Gastroesophageal sphincter (tissue), 4 donors: ENCODE data around the gene NOTCH4. TPM values are rescaled to one million over a fixed set of nuclear protein-coding genes. Genes with fewer than 3 reads are reported as not detected.
A peak's percentile ranks its signal among the peaks of the same experiment; 100 is the strongest.

ENCODE experiments used
- ATAC-seq: fragments of 150-250 bp; one replicate; pipeline ENCODE4 v1.9.1; 2016; ENCODE audit warnings: mild to moderate bottlenecking, moderate library complexity
- H3K27ac ChIP-seq, 4 donors: fragments of 200-600 bp; sonication (generic) in 3 of 4; 1 replicate in 3 of 4; 2 replicates in 1 of 4; pipeline ENCODE4 v1.5.1; 2016 to 2019
- H3K27me3 ChIP-seq: fragments of 200-600 bp; sonication (generic); one replicate; pipeline ENCODE4 v1.5.1; 2019
- H3K36me3 ChIP-seq, 2 donors: fragments of 200-600 bp; sonication (generic); one replicate each; pipeline ENCODE4 v1.5.1; 2019; ENCODE audit warnings: control low read depth in 1 of 2
- H3K4me1 ChIP-seq, 3 donors: fragments of 200-600 bp; sonication (generic); 1 replicate in 2 of 3; 2 replicates in 1 of 3; pipeline ENCODE4 v1.5.1; 2016 to 2019; ENCODE audit warnings: control low read depth in 2 of 3
- H3K4me3 ChIP-seq, 2 donors: fragments of 200-600 bp; sonication (generic); one replicate each; pipeline ENCODE4 v1.5.1; 2019; ENCODE audit warnings: mild to moderate bottlenecking in 1 of 2, moderate library complexity in 1 of 2
- H3K9me3 ChIP-seq, 3 donors: fragments of 200-600 bp; sonication (generic); one replicate each; pipeline ENCODE4 v1.5.1; 2017 to 2019; ENCODE audit warnings: control low read depth in 2 of 3
- EP300 ChIP-seq: sonication (generic); formaldehyde crosslinking; IDR thresholded peaks from one replicate; pipeline ENCODE4 v1.6.1; 2017; ENCODE audit warnings: antibody characterized with exemption, mild to moderate bottlenecking
- POLR2A ChIP-seq, 2 donors: fragments of 450-650 bp; IDR thresholded peaks; one replicate each; pipeline ENCODE4 v1.6.1; 2017; ENCODE audit warnings: antibody characterized with exemption in 2 of 2, mild to moderate bottlenecking in 2 of 2, moderate library complexity in 1 of 2
- POLR2AphosphoS5 ChIP-seq: sonication (generic); formaldehyde crosslinking; IDR thresholded peaks from one replicate; pipeline ENCODE4 v1.6.1; 2017; ENCODE audit warnings: antibody characterized with exemption
- WGBS, 2 donors: methylation state at CpG; one replicate each; pipeline ENCODE4 v1.1.5; 2018; ENCODE audit warnings: low coverage in 1 of 2; 5-methylcytosine and 5-hydroxymethylcytosine counted together
- total RNA-seq, 4 donors: library from RNA; depleted of rRNA; stranded (reverse); fragments of >200 nt; gene quantifications; one replicate each; pipeline ENCODE4 v1.1.0, GENCODE V29; 2016
- TF ChIP-seq, protein P1 (sequence below), 4 experiments: fragments of 200-600 bp in 2 of 4; fragments of 450-650 bp in 2 of 4; sonication (generic) in 1 of 4; IDR thresholded peaks; one replicate each; pipeline ENCODE4 v1.5.1; 2017 to 2019; ENCODE audit warnings: antibody characterized with exemption in 4 of 4, mild to moderate bottlenecking in 2 of 4, moderate library complexity in 2 of 4

Gene NOTCH4
- total RNA-seq, 4 donors from 2014 or later, result 10.9 to 26.0 (median 13.2) TPM

DNA sequence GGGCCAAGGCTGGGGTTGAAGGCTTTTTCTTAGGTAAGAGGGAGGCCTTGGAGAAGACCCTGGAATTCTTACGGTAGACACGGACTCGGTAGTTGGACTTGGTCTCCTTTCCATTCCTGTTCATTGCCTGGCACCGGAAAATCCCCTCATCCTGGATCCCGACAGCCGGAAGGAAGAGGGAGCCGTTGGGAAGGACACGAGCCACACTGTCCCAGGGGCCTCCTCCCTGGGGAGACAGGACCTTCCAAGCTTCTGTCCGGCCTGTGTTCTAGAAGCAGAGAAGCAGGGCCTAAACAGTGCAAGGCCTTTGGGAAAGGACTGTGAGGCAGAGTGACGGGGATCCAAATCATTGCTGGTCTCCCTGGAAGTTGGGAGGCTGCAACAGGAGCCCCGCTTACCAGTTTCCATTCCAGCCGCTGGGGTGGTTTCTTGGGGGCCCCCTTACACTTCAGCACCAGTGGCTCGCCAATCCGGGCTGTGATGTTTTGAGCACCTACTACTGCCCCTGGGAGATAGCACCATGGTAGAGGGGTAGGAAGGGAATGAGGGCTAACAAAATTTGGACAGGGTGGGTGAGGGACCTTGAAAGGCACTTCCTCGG, 40.3 kb downstream of the NOTCH4 start:
- H3K36me3 ChIP-seq, result peaks cover 0 to 70% of the 10 kb centered on the region in 2 donors
- H3K9me3 ChIP-seq, result no peaks in the 10 kb centered on the region
- no peaks in the 10 kb centered on the region for H3K27me3 ChIP-seq
- no peak for TF ChIP-seq EP300
- no peak for TF ChIP-seq POLR2A (IDR thresholded peaks at IDR 0.05)
- no peak for TF ChIP-seq POLR2AphosphoS5
- no peak overlapping the region for H3K4me3 ChIP-seq
- WGBS, 2 donors, result 80 to 91% methylated on average over 2 to 8 of the region's 15 CpGs
- H3K4me1 ChIP-seq, result peaks cover 0 to 90% (median 53%) of the 10 kb centered on the region in 3 donors
- peak overlapping the region in 3 of 4 donors; percentile 64 to 99 (median 97) for H3K27ac ChIP-seq
- ATAC-seq, result no peak

DNA sequence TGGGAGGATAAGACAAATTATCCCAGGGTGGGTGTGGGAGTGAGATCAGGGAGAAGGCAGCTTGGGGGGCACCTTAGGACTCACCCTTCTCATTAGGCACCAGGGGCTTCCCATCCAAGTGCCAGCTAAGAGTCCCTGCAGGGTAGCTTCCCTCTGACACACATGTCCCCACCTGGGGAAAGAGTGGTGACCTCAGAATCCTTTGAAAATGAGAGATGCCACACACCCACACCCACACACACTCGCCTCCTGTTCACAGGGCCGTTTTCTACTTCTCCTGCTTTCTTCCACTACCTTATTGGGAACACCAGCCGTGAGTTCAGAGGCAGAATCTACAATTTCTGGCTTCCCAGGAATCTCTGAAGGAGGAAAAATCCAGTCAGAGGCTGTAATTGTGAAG, 40.8 kb downstream of the NOTCH4 start:
- Histone ChIP-seq H3K4me1 (peaks cover 0 to 85% (median 47%) of the 10 kb centered on the region in 3 donors), H3K27ac (peak overlapping the region in 3 of 4 donors; percentile 64 to 99 (median 97)), H3K36me3 (peaks cover 0 to 68% of the 10 kb centered on the region in 2 donors), H3K9me3 (no peaks in the 10 kb centered on the region), H3K4me3 (no peak overlapping the region), H3K27me3 (no peaks in the 10 kb centered on the region)
- WGBS, 2 donors, result 80 to 89% methylated on average over 2 to 3 of the region's 3 CpGs
- no peak for ATAC-seq
- TF ChIP-seq POLR2A (IDR thresholded peaks at IDR 0.05), result no peak
- TF ChIP-seq EP300, result no peak
- TF ChIP-seq, protein P1, sequence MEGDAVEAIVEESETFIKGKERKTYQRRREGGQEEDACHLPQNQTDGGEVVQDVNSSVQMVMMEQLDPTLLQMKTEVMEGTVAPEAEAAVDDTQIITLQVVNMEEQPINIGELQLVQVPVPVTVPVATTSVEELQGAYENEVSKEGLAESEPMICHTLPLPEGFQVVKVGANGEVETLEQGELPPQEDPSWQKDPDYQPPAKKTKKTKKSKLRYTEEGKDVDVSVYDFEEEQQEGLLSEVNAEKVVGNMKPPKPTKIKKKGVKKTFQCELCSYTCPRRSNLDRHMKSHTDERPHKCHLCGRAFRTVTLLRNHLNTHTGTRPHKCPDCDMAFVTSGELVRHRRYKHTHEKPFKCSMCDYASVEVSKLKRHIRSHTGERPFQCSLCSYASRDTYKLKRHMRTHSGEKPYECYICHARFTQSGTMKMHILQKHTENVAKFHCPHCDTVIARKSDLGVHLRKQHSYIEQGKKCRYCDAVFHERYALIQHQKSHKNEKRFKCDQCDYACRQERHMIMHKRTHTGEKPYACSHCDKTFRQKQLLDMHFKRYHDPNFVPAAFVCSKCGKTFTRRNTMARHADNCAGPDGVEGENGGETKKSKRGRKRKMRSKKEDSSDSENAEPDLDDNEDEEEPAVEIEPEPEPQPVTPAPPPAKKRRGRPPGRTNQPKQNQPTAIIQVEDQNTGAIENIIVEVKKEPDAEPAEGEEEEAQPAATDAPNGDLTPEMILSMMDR (IDR thresholded peaks at IDR 0.05), result no peak
- TF ChIP-seq POLR2AphosphoS5, result no peak

DNA sequence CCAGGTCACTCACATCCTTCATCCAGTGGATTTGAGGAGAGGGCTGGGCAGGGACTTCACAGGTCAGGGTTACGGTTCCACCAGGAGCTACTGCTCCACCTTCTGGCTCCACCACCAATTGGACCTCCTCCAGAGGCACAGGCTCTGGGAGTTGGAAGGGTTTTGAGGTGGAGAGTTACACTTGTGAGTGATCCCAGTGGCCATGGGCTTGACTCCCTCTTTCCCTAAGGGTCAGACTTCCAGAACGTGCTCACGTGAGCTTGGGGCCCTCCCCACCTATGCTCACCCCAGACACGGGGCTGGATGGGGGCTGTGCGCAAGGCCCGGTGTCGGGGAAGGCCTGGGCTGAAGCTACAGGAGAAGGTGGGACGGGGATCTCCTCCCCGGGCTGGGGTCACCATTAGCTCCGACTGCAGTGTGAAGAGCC, 41.3 kb downstream of the NOTCH4 start:
- no peaks in the 10 kb centered on the region for H3K27me3 ChIP-seq
- H3K9me3 ChIP-seq, result no peaks in the 10 kb centered on the region
- H3K36me3 ChIP-seq, result peaks cover 0 to 64% of the 10 kb centered on the region in 2 donors
- 69% methylated on average over 3 of the region's 10 CpGs; no CpG with 5 or more reads in 1 of the 2 donors for WGBS, 2 donors
- TF ChIP-seq, protein P1 (IDR thresholded peaks at IDR 0.05), result no peak
- no peak for TF ChIP-seq POLR2AphosphoS5
- TF ChIP-seq EP300, result no peak
- no peak for TF ChIP-seq POLR2A (IDR thresholded peaks at IDR 0.05)
- no peak overlapping the region for H3K4me3 ChIP-seq
- no peak for ATAC-seq
- H3K4me1 ChIP-seq, result peaks cover 0 to 80% (median 43%) of the 10 kb centered on the region in 3 donors
- peak overlapping the region in 3 of 4 donors; percentile 64 to 99 (median 97) for H3K27ac ChIP-seq

DNA sequence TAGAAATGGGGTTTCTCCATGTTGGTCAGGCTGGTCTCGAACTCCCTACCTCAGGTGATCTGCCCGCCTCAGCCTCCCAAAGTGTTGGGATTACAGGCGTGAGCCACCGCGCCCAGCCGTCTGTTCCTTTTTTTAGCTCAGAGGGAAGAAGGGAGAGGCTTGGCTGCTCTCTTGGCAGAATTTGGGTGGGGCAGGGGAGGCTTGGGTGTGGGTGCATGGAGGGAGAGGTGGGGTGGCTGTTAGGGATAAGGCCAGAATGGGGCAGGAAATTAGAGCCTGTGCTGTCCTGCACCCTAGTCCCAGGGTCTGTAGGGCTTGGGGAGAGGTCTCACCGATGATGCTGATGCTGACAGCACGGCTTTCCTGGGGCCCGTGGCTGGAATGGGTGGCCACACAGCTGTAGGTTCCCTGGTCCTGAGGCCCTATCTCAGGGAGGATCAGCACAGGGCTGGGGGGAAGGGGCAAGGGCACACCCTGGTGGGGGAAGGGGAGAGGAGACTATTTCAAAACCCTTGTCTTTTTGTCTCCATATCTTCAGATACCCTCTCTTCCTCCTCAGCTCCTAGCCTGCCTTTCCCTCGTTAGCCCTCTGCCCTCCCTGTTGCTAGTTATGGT, 41.8 kb downstream of the NOTCH4 start:
- 79% methylated on average over 7 of the region's 10 CpGs; no CpG with 5 or more reads in 1 of the 2 donors for WGBS, 2 donors
- peaks cover 0 to 78% (median 37%) of the 10 kb centered on the region in 3 donors for H3K4me1 ChIP-seq

DNA sequence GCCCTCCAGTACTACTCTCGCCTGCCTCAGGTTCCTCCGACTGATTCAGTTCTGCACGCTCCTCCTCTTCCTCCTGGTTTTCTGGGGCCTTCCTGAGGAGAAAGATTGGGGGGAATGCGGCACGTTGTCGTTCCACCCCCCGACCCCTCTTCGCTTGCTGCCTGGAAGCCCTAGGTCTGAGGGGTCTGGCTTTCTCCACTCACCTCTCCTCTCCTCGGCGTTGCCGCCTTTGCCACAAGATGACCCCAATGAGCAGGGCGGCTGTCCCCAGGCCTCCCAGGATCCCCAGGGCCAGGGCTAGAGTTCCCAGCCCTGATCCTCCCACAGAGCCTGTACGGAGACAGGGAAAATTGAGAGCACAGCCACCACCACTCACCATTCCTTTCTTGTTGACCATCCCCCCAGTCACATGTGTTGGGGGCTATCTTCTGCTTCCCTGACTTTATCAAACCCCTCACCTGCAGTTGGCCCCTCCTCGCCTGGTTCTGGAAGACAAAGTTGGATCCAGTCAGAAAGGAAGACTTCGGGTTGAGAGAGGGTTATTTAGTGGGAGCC, 42.6 kb downstream of the NOTCH4 start:
- Histone ChIP-seq H3K9me3 (no peaks in the 10 kb centered on the region), H3K27ac (peak overlapping the region in 2 of 4 donors; percentile 97 to 99), H3K4me1 (peaks cover 0 to 78% (median 36%) of the 10 kb centered on the region in 3 donors), H3K36me3 (peaks cover 0 to 50% of the 10 kb centered on the region in 2 donors), H3K4me3 (no peak overlapping the region), H3K27me3 (no peaks in the 10 kb centered on the region)
- TF ChIP-seq POLR2AphosphoS5 (no peak), EP300 (no peak), POLR2A (IDR thresholded peaks at IDR 0.05) (no peak)
- TF ChIP-seq, protein P1 (IDR thresholded peaks at IDR 0.05), result no peak
- ATAC-seq, result no peak
- WGBS, 2 donors, result 85 to 87% methylated on average over 9 of the region's 15 CpGs

More for the DNA sequence above, 41.8 kb downstream of the NOTCH4 start:
- H3K27me3 ChIP-seq, result no peaks in the 10 kb centered on the region
- no peak for TF ChIP-seq EP300
- TF ChIP-seq, protein P1 (IDR thresholded peaks at IDR 0.05), result no peak
- TF ChIP-seq POLR2A (IDR thresholded peaks at IDR 0.05), result no peak
- TF ChIP-seq POLR2AphosphoS5, result no peak
- H3K9me3 ChIP-seq, result no peaks in the 10 kb centered on the region
- peak overlapping the region in 3 of 4 donors; percentile 64 to 99 (median 97) for H3K27ac ChIP-seq
- ATAC-seq, result no peak
- no peak overlapping the region for H3K4me3 ChIP-seq
- peaks cover 0 to 58% of the 10 kb centered on the region in 2 donors for H3K36me3 ChIP-seq
